Femur (tissue), 1 donor: Measurements from ENCODE around the gene SETX.

Experiments
- DNase-seq: peaks from one replicate; pipeline ENCODE4 v3.0.0-alpha.2; 2017

SETX gene

DNA sequence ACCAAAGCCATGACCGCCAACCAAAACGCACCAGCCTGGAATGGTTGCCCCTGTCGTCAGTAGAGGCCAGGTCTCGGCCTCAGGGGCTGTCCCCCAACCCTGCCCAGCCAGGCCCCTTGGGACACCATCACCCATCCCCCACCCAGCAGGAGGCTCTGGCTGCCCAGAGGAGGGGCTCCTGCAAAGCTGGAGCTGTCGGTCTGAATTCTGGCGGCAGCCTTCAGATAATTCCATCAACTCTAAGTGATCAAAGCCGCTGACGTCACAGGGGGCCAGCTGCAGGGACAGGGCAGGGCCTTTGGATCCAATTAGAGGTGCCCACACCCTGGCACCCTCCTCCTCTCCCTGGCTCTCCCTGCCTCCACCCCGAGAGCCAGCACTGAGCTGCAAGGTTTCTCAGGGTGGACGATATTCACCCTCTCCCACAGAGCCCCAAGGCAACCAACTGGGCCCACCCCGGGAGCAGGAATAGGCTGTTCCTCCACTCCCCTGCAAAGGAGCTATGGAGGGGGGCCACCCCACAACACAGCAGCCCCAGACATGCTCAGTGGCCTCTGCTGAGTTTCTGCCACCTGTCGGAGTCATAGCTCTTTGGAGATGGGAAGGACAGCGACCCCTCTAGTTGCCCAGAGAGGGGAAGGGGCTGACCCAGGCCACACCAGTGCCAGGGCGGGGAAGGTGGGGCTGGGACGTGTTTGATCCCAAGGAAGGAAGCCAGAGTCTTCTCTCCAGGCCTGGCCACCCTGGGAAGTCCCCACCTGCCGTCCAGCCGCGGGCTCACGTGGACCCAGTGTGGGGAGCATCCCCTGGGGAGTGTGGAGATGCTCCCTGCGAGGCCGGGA, 114.6 kb downstream of the SETX start:
- DNase-seq = no peak

DNA sequence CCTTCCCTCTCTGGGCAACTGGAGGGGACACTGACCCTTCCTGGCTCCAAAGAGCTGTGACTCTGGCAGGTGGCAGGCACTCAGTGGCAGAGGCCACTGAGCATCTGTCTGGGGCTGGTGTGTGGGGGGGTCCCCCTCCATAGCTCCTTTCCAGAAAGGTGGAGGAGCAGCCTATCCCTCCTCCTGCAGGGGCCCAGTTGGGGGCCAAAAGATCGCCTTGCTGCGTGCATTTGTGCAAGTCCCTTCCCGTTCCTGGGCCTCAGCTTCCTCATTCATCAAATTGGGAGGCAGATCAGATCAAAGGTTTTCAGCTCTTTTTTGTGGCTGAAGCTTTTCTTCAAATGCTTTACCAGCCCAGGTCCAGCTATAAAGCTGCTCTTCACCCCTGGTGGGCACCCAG, 115.3 kb downstream of the SETX start:
- no peak for DNase-seq

DNA sequence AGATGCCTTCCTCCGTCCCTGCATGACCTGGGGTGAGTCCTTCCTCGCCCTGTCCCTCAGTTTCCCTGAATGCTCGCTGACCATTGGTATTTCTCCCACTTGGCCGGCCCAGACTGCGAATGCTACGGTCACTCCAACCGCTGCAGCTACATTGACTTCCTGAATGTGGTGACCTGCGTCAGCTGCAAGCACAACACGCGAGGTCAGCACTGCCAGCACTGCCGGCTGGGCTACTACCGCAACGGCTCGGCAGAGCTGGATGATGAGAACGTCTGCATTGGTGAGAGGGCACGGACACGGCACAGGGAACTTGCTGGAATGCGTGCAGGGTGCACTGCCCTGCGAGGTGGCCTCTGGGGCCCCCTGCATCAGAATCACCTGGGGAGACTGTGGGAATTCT, 115.8 kb downstream of the SETX start:
- DNase-seq = no peak

DNA sequence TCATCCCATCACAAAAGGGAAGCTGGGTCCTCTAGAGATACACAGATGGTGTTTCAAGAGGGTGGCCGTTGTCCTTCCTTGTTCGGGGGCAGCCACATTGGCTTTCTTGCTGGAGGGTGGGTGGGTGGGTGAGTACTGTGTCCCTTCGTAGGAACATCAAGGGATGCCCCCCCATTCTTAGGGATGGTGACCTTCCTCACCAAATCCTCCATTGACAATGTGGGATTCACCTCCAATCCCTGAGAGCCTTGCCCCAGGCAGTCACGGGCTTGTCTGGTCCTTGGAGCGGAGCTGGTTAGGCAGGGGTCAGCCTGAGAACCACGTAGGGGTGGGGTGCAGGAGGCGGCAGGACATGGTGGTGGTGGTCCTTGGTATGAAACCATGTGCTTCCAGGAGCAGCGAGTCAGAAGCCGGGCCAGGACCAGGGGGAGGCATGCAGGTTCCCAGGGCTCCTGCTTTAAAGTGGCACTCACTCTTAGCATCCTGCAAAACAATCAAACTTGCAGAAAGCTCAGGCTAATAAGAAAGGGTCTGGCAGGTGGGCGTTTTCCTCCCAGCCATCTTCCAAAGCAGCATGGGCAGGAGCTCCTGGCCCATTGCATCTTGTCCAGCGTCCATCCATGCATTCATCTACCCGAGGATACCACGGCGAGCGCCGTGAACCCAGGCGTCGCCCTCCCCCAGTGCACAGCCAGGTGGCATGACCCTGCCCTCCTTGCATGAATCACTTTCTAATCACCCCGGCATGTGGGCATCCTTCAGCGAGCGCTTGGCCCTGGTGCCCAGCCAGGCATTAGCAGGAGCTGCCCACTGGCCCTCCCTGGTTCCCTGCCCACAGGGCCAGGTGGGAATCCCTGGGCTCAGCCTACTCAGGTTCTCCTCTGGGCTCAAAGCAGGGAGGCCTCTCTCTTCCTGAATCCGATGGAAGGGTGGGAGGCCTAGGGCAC, 116.5 kb downstream of the SETX start:
- no peak for DNase-seq

DNA sequence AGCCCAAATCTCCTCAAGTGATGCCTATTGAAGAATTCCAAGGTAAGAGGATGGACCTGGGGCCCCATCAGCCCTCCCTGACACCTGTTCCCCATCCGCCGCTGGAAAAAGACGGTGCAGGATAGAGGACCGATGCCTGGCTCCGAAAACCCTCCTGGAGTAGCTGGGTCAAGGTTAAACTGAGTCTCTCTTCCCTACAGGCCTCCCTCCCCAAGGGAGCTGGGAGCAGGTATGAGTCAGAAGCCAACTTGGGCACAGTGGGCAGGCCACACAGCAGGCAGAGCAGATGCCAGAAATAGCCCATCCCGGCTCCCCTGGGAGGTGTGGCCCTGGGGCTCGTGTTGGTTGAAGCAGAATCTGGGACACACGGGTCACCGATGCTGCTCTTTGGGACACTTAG, 117.3 kb downstream of the SETX start:
- no peak for DNase-seq

DNA sequence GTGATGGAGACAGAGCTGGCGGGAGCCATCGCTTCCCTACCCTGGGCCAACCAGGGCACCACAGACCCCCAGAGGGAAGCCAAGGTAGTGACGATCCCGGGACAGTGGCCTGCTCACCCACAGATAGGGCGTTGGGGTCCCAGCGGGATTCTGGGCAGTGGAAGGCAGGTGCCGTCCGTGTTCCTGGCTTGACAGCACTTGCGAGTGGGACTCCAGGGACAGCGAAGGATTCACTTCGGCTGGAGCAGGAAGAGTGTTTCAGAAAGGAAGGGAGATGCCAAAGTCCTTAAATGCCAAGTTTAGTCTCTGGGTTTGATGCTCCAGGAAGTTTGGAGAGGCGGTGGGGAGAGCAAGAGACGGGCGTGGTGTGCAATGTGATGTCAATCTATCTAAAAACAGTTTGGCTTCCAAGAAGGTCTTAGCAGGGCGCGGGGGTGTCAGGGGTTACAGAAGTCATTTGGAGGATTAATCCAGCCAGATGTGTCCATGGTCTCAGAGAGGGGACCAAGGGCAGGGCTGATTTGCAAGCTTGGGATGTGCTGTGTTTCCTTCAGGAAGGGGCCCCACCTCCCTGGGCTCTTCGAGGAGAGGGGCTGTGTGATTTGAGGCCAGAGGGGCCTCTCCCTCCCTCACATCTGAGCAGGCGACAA, 118.0 kb downstream of the SETX start:
- DNase-seq = no peak

DNA sequence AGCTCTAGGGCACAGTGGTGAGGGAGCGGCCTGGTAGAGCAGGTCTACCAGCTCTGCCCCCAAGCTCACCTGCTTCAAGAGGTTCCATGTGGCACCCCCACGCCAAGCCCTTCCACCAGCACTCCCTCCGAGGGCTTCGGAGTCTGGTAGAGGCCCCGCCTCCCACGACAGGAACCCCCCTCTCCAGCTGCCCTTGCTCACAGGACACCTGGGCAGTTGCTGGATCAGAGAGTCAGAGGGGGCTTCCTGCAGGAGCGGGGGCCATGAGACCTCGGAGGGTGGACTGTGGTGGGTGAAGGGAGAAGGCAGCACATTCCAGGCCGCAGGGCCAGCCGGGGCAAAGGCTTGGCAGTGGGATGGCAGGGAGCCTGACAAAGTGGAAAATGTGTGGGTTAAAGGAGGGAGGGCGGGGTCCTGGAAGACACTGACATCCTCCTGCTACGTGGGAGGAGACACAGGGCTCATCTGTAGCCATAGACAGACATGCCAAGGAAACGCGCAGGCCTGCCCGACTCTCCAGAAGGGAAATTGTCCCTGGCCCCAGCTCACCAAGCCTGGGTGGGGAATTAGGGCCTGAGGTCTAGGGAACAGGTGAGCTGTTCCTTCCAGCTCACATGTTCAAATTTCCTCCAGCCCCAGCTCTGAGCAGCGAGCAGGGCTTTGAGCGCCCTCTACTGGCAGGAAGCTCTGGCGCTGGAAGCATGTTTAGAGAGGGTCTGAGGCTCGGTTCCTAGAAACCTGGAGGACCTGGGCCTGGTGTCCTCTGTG, 118.7 kb downstream of the SETX start:
- DNase-seq = peak; percentile 85

DNA sequence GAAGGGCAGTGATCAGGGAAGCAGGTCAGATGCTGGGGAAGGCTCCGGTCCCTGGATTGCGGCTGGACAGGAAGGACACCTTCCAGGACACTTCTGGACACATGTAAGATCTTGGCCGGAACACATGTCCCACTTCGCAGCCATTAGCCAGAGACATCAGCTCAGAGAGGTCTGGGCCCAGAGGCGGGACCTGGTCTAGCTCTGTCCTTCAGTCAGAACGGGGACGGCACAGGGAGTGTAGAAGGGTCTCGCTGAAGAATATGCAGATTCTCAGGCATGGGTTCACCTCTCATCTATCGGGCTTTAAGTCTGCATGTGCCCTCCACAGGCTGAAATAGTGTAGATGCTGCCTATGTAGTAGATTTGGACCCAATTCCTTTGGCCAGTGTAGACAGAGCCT, 119.7 kb downstream of the SETX start:
- DNase-seq = no peak

DNA sequence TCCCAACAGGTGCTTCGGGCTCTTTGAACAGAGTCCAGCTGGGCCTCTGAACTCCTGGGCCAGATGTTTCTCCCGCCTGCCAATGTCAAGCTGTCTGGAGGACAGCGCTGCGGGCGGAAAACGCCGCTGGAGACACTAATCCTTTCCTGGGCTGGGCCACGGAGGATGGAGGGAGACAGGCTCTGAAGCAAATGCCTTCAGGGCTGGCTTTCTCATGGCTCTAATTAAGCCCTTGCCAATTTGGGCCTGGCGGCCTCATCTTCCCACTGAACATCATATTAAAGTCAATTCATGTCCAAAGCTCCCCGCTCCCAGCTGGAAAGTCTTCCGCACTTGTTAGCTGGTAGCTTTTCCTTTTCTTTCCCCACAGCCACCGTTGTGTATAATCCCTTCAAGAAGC, 120.3 kb downstream of the SETX start:
- DNase-seq = no peak

DNA sequence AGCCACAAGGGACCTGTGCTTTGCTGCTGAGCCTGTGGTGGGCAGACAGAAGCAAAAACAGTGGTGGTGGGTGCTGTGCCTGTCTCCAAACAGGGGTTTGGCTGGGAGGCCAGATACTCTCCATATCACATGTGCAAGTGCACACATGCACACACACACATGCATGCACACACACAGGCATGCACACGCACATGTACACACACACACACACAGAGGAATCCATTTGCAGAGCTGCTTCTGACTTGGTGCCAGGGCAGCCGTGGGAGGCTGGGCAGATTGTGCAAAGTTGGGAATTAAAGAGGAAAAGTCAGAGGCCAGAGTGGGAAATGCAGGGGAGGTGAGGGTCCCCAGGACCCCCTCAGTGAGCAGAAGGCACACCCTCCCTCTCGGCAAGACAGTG, 121.6 kb downstream of the SETX start:
- DNase-seq = no peak

DNA sequence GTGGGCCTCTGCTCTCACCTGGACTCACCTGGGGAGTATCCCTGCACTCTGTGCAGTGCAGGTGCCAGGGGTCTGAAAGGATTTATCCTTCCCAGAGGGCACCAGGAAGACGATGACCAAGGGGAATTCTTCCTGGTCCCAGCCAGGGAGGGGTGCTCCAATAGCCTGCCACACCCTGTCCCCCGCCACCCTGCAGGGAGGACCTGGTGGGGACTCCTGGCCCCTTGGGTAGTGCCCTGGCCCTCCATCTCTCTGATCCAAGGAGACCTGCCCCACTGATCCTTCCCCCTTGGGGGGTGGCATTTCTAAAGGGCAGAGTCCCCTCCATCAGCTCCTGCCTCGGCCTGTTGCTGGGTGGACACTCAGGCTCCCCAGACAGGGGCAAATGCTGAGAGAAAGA, 122.3 kb downstream of the SETX start:
- no peak for DNase-seq

DNA sequence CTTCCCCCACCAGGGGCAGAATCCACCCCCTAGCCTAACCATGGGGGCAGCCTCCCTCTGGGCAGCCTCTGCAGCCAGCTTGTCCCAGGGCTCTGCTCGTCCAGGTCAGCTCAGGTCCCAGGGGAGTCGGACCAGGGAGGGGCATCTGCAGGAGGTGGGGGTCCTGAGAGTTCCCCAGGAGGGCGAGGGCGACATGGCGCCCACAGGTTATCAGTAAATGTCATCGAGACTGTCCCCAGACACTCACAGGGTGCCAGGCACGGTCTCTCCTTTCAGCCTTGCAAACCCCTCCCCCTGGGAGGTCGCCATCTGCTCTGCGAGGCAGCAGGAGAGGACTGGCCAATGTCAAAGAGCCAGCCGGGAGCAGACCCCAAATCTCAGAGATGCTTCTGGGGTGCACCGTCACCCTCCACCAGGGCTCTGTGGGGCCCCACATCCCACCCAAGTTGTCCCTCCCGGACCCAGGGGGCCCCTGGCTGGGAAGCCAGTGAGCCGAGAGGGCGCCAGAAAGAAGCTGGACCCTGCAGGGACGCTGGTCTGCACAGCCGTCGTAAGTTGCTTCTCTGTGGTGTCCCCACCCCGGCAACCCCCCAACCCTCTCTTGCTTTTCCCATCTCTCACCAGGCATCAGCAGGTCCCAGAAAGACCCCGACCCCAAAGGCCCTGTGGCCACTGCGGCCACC, 123.6 kb downstream of the SETX start:
- DNase-seq = no peak

DNA sequence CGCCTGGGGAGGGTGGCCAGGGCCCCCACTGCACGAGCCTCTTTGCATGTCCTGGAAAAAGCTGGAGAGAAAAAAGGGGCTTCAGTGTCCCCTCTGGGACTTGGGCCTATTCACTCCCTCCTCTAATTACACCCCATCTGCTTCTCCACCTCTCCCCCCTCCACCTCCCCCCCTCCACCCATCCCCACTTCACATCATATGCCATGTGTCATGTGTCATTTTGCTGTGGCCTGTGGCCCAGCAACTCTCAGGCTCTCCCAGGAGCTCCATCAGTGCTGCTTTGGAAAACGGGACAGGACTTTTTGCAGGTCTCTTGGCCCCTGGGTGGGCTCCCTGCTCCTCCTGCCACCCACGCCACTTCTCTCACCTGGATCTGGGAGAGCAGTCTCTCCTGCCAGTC, 124.2 kb downstream of the SETX start:
- DNase-seq = no peak

DNA sequence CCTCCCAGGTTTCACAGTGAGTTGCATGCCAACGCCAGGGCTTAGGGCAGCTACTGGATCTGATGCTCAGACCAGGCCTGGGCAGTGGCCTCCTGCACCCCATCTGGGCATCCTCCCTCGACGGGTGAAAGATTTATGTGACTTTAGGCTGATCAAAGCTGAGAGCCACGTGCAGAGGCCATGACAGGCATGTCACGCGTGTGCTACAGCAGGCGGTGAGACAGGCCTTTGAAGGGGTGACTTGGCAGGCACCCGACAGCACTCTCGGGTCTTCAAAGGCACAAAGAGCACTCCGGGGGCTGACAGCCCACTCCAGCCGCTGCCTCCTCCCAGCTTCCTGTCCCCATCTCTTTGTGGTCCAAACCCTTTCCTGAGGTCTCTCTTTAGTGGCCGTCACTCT, 126.7 kb downstream of the SETX start:
- no peak for DNase-seq

DNA sequence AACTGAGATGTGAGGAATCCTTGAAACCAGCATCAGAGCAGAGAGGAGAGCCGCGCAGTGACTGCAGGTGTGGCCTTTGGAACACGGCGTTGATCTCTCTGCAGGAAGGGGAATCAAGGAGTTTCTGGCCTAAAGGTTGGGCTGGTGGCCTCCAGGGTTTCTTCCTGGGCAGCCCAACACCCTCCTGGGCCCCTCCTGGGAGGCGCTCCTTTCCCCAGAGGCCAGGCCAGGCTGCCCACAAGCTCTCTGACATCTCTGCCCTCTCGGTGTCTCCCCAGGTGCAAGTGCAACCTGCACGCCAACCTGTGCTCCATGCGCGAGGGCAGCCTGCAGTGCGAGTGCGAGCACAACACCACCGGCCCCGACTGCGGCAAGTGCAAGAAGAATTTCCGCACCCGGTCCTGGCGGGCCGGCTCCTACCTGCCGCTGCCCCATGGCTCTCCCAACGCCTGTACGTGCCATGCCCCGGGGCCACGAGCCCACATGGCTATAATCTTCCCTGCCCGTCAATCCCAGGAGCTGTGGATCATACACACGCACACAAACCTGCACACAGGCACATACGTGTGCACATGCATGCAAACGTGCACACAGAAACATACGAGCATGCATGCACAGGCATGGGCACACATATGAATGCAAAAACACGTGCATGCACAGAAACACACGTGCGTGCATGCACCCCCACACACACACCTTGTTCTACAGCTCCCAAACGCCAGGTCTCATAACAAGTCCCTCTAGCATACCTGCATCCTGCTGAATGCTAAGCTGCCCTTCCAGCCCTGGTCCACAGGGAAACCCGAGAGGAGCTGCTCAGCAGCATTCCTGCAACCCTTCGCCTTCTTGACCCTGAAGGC, 128.0 kb downstream of the SETX start:
- DNase-seq = no peak

DNA sequence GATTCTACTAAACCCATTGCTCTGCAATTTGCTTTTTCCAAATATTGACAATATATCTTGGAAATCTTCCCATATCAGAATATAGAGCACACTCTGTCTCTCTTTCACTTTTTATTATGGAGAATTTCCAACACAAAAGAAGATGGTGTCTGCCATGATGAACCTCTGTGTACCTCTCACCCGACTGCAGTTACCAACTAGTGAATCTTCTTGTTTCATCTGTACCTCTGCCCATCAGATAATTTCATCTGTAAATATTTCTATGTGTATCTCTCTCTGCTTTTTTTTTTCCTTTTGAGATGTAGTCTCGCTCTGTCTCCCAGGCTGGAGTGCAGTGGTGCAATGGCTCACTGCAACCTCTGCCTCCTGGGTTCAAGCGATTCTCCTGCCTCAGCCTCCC, 130.1 kb downstream of the SETX start:
- DNase-seq = no peak

DNA sequence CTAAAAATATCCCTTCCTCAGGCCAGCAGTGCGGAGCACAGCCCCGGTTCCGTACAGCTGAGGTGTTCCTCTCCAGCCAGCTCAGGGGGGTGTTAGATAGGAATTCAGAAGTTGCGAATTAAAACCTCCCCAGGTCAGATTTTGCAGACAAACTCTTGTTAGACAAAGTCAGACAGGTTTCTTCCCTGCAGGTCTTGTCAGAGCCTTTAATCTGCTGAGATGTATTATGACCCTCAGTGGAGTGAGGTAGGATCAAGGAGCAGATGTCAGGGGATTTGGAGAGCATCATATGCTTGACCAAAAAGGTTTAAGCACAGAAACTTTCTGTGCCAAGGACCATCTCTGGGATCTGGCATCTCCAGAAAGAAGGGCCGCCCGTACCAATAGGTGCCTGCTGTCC, 132.8 kb downstream of the SETX start:
- DNase-seq = no peak

DNA sequence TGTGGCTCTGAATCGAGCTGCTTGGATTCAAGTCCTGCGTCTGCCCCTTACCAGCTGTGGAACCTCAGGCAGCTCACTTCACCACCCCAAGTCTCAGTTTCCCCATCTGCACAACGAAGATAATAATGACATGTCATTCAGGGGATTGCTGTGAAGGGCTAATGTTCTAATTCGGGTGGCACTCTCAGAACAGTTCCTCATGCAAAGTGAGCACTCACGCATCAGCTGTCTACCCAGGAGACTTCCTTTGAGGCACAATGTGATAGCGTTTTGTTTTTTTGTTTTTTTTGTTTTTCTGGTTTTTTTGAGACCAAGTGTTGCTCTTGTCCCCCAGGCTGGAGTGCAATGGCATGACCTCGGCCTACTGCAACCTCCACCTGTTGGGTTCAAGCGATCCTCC, 136.6 kb downstream of the SETX start:
- DNase-seq = no peak

DNA sequence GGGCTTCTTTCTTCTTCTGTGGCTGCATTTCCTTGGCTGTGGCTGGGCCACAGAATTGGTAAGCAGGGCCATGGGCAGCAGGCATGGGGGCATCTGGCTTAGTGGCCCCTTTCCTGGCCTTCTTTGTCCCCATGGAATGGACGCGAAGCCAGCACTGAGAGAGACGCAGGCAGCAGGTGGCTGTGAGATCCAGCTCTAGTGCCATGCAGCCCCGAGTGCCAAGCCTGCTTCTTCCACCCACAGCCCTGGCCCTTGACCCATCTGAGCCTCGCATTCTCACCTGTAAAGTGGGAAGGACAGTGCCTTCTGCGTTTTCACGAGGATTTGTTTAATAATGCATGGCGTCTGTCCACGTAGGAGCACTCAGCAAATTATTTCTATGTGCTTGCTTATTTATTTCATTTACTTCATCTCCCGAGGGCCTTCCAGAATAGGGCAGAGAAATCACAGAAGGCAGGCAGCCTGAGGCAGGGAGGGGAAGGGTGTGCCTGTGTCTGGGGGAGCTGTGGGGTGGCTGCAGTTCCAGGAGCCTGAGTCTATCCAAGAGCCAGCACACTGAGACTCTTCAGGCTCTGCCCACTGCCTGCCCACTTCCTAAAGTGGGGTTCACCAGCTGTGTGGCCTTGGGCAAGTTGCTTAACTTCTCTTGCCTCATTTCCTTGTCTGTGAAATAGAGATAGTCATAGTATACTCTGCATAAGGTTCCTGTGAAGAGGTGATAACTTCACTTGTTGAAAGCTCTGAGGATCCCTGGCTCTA, 137.7 kb downstream of the SETX start:
- DNase-seq = no peak

DNA sequence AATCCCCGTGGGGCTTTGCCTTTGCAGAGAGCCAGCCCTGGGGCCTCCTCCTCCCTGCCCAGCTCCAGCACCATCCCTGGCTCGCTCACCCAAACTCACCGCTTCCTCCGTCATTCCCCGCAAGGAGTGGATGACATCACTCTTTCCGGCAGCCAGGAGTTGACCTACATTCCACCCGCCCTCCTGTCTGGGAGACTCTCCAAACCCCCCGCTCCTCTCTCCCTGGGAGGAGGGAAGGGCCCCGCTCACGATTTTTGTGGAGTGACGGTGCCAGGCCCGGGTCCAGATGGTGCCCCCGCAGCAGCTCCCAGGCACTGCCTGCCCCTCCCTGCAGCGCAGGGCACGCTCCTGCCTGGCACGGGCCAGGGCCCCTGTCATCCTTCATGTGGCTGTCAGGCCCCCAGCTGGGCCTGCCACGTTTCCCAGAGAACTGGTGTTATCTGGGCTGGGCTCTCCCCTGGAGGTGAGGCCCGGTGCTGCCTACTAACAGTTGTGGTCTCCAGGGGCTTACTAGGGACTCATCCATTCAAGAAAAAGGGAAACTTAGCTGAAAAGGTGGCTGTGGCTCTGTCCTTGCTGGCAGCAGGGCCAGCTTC, 140.7 kb downstream of the SETX start:
- peak; percentile 90 for DNase-seq
